ENCODE data around the gene ACBD4.

The ACBD4 gene

GRCh38 chr17:45104497-45104896 is 31.0 kb upstream of the ACBD4 start:
- DNase-seq (ENCODE audit: low read depth in 2 of 2) = no peak

GRCh38 chr17:45104907-45105624 is 30.4 kb upstream of the ACBD4 start:
- no peak for DNase-seq (ENCODE audit: low read depth in 2 of 2)

- DNase-seq (ENCODE audit: low read depth in 2 of 2) = no peak
These were observed 29.4 kb upstream of the ACBD4 start for GRCh38 chr17:45106096-45106495.

- DNase-seq (ENCODE audit: low read depth in 2 of 2) = no peak
These were observed 28.9 kb upstream of the ACBD4 start for GRCh38 chr17:45106582-45106981.

GRCh38 chr17:45107293-45108010 is 28.0 kb upstream of the ACBD4 start:
- DNase-seq (ENCODE audit: low read depth in 2 of 2) = no peak

GRCh38 chr17:45108051-45108450 is 27.4 kb upstream of the ACBD4 start:
- no peak for DNase-seq (ENCODE audit: low read depth in 2 of 2)

GRCh38 chr17:45108595-45109521 is 26.6 kb upstream of the ACBD4 start:
- no peak for DNase-seq (ENCODE audit: low read depth in 2 of 2)

GRCh38 chr17:45110676-45111611 is 24.5 kb upstream of the ACBD4 start:
- DNase-seq (ENCODE audit: low read depth in 2 of 2) = no peak

- no peak for DNase-seq (ENCODE audit: low read depth in 2 of 2)
These were observed 23.6 kb upstream of the ACBD4 start for GRCh38 chr17:45111850-45112249.

GRCh38 chr17:45112559-45113423 is 22.7 kb upstream of the ACBD4 start:
- no peak for DNase-seq (ENCODE audit: low read depth in 2 of 2)

- DNase-seq (ENCODE audit: low read depth in 2 of 2) = no peak
These were observed 22.1 kb upstream of the ACBD4 start for GRCh38 chr17:45113424-45113754.

- DNase-seq (ENCODE audit: low read depth in 2 of 2) = no peak
These were observed 21.2 kb upstream of the ACBD4 start for GRCh38 chr17:45114117-45114932.

GRCh38 chr17:45115015-45115625 is 20.4 kb upstream of the ACBD4 start:
- DNase-seq (ENCODE audit: low read depth in 2 of 2) = no peak

GRCh38 chr17:45115871-45116270 is 19.6 kb upstream of the ACBD4 start:
- DNase-seq (ENCODE audit: low read depth in 2 of 2) = no peak

- DNase-seq (ENCODE audit: low read depth in 2 of 2) = no peak
These were observed 19.0 kb upstream of the ACBD4 start for GRCh38 chr17:45116434-45117016.

GRCh38 chr17:45117334-45117733 is 18.2 kb upstream of the ACBD4 start:
- no peak for DNase-seq (ENCODE audit: low read depth in 2 of 2)

GRCh38 chr17:45117848-45118646 is 17.4 kb upstream of the ACBD4 start:
- DNase-seq (ENCODE audit: low read depth in 2 of 2) = no peak

- DNase-seq (ENCODE audit: low read depth in 2 of 2) = no peak
These were observed 16.8 kb upstream of the ACBD4 start for GRCh38 chr17:45118691-45119090.
